ENCODE measurements around the gene SPG7.

The SPG7 gene

GRCh38 chr16:89600427-89600826 is 92.2 kb downstream of the SPG7 start:
- no peak for DNase-seq (ENCODE audit: low spot score)

DNA sequence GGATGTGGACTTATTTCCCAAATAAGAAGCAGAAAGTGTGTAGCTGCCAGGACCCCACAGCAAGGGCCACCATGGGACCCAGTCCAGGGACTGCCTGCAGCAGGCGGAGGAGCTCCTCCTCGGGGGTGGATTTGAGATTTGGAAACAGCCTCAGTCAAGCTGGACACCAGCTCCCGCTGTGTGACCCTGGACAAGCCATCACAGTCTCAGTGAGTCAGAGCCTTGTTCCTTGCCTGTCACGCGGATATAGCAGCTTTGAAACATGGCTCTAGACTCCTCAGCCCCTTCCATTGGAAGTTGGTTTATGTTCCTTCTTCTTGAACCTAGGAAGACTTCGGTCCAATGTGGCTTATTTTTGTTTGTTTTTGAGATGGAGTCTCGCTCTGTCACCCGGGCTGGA is 92.8 kb downstream of the SPG7 start:
- no peak for DNase-seq (ENCODE audit: low spot score)

DNA sequence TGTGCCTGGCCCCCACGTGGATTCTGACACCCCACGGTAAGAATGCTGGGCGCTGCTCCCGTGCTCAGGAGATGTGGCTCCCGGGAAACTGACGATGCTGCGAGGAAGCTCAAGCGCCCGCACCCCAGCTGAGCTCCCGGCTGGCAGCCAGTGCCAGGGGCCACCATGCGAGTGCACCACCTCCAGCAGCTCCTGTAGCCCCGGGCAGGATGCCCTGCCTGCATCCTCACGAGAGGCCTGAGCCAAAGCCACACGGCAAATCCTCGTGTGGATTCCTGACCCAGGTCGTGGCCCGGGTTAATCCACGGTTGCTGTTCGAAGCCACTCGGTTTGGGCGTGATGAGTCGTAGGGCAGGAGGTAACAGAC is 93.7 kb downstream of the SPG7 start:
- DNase-seq (ENCODE audit: low spot score): no peak

- DNase-seq (ENCODE audit: low spot score): no peak
Measured at GRCh38 chr16:89602273-89602951, 94.2 kb downstream of the SPG7 start.

DNA sequence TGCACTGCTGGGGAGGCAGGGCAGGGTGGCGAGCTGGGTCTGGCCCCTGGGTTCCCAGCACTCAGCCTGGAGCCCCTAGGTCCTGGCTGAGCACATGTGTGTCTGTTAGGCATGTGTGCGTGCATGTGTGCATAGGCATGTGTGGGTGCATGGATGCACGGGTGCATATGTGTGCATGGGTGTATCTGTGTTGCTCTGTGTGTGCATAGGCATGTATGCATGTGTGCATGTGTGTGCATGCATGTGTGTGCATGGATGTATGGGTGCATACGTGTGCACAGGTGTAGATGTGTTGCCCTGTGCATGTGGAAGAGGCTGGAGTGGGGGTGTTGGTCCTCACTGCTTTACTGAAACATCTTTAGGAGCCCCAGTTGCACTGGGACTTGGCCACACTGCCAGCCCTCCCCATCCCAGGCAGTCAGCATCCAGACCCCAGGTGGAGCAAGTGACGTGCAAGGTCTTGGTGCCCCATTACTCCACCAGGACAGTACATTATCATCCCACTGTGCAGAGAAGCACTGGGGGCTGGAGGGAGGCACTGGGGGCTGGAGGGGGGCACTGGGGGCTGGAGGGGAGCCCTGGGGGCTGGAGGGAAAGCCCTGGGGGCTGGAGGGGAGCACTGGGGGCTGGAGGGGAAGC is 94.9 kb downstream of the SPG7 start:
- no peak for DNase-seq (ENCODE audit: low spot score)

- DNase-seq (ENCODE audit: low spot score): no peak
Measured at GRCh38 chr16:89604764-89605163, 96.6 kb downstream of the SPG7 start.

DNA sequence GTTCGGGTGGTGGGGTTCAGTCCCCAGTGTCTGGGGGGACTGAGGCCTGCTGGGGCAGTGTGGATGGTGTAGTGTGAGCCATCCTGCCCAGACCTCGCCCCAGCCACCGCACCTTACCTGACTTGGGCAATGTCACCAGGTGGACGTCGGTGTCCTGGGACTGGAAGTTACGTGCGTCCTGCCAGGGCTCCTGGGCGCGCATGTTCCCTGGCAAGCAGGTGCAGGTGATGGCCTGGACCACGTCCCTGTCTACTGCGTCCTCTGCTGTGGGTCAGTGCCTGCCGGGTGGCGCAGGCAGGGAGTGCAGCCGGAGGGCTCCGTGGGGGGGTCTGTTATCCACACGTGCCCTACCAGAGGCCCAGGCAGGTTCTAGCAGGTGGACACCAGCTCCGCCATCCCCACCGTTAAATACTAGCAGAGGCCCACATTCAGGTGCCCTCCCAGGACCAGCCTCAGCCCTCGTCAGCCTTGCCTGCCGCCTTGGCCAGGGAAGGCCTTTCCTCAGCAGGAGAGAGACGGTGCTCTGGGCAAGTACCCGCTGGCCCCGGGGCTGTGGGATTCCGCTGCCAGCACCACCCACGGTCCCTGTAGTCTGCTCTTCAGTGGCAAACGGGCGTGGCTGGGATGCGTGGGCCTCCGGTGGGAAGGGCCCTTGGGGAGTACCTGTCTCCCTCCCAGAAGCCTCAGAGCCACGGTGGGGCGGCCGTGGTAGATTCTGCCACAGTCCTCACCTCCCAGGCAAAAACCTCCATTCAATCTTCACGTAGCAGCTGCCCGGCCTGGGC is 97.2 kb downstream of the SPG7 start:
- DNase-seq (ENCODE audit: low spot score): no peak

GRCh38 chr16:89606006-89606405 is 97.8 kb downstream of the SPG7 start:
- DNase-seq (ENCODE audit: low spot score): no peak
